Panc1 (cell line): ENCODE measurements around the gene OSGIN1. TPM values are rescaled to one million over a fixed set of nuclear protein-coding genes. Genes with fewer than 3 reads are reported as not detected.

ENCODE experiments used
- ATAC-seq: fragments of 200-7000 bp; cut with Tn5 transposase; 2 replicates; pipeline ENCODE4 v1.9.1; 2020; ENCODE audit warnings: mild to moderate bottlenecking, moderate library complexity
- BruUV-seq: library from RNA; stranded (reverse); fragments of 400-500 nt; replicated peaks from 2 replicates; lab custom pipeline; 2021; lab: Mats Ljungman, UMichigan
- CTCF ChIA-PET: fragments of 300-600 bp; sonication (Branson Sonifier 250); formaldehyde crosslinking; loops from one replicate; lab custom pipeline; 2022; ENCODE audit warnings: antibody characterized with exemption; lab: Charles Lee
- POLR2A ChIA-PET: fragments of 300-600 bp; sonication (Branson Sonifier 250); formaldehyde crosslinking; loops from one replicate; lab custom pipeline; 2022; ENCODE audit warnings: antibody characterized with exemption; lab: Charles Lee
- DNase-seq: peaks from one replicate; pipeline ENCODE4 v3.0.0-alpha.2; 2010; ENCODE audit warnings: low read depth, low spot score
- H3K27ac ChIP-seq: 2 replicates; pipeline ENCODE4 v1.5.1; 2011; ENCODE audit warnings: mild to moderate bottlenecking, low read length, inconsistent platforms
- H3K27me3 ChIP-seq: fragments of 200-500 bp; sonication (Bioruptor generic); 2 replicates; pipeline ENCODE4 v1.6.0; 2014; ENCODE audit warnings: low read length, inconsistent platforms; ENCODE audit not compliant: control insufficient read depth, insufficient read depth
- H3K36me3 ChIP-seq: fragments of 200-500 bp; sonication (Bioruptor generic); 2 replicates; pipeline ENCODE4 v1.5.1; 2014; ENCODE audit warnings: inconsistent platforms, mild to moderate bottlenecking, low read length, moderate library complexity; ENCODE audit not compliant: control insufficient read depth, insufficient read depth
- H3K4me1 ChIP-seq: 2 replicates; pipeline ENCODE4 v1.5.1; 2011; ENCODE audit warnings: inconsistent platforms, mild to moderate bottlenecking, low read length, moderate library complexity; ENCODE audit not compliant: control insufficient read depth, insufficient read depth
- H3K4me3 ChIP-seq, 2 experiments: 2 replicates each; pipeline ENCODE4 v1.5.1; 2011 to 2012; ENCODE audit warnings: low read depth in 2 of 2, low read length in 2 of 2, mild to moderate bottlenecking in 2 of 2, inconsistent platforms in 1 of 2, moderate library complexity in 1 of 2
- H3K9me3 ChIP-seq: fragments of 200-500 bp; sonication (Bioruptor generic); 2 replicates; pipeline ENCODE4 v1.5.1; 2014; ENCODE audit warnings: low read depth, mild to moderate bottlenecking, inconsistent platforms, low read length, moderate library complexity; ENCODE audit not compliant: control insufficient read depth, insufficient read depth
- CTCF ChIP-seq: fragments of 450-650 bp; IDR thresholded peaks from 2 replicates; pipeline ENCODE4 v1.5.1; 2017; ENCODE audit warnings: mild to moderate bottlenecking
- POLR2AphosphoS5 ChIP-seq: IDR thresholded peaks from 2 replicates; pipeline ENCODE4 v1.6.1; 2012; ENCODE audit warnings: mild to moderate bottlenecking, low read depth, low read length, moderate library complexity
- REST ChIP-seq, 2 experiments: IDR thresholded peaks; 2 replicates each; pipeline ENCODE4 v1.6.1; 2011 to 2012; ENCODE audit warnings: low read depth in 2 of 2, control low read depth in 1 of 2, low read length in 1 of 2, mild to moderate bottlenecking in 1 of 2, moderate library complexity in 1 of 2; ENCODE audit not compliant: insufficient read depth in 1 of 2
- SIN3A ChIP-seq: IDR thresholded peaks from 2 replicates; pipeline ENCODE4 v1.6.1; 2012; ENCODE audit warnings: low read depth, mild to moderate bottlenecking, low read length, moderate library complexity, borderline replicate concordance; ENCODE audit not compliant: insufficient read depth
- TCF7L2 ChIP-seq: IDR thresholded peaks from 2 replicates; pipeline ENCODE4 v1.6.1; 2011; ENCODE audit warnings: mild to moderate bottlenecking, low read depth, low read length, inconsistent platforms
- in situ Hi-C: cut with HindIII; loops from 2 replicates; pipeline ENCODE4 v1.10.0; 2016; ENCODE audit warnings: low sequenced_read_pairs, low pct_unique_long_range_greater_than_20kb
- intact Hi-C: fragments of 100-400 bp; cut with micrococcal nuclease; formaldehyde crosslinking; loops from one replicate; pipeline ENCODE4 v1.10.0; 2022; ENCODE audit not compliant: unreplicated experiment
- total RNA-seq: library from RNA; stranded (reverse); gene quantifications from one replicate; pipeline ENCODE4 v1.2.1, GENCODE V29; 2021; ENCODE audit not compliant: unreplicated experiment

OSGIN1 gene
- total RNA-seq, 1 experiment from 2014 or later: 4.9 TPM

- ATAC-seq (no peak), DNase-seq (no peak)
- H3K4me3 ChIP-seq: no peak overlapping the region
- BruUV-seq: no TSS peak
- no peaks in the 10 kb centered on the region for H3K9me3 ChIP-seq
- no peak overlapping the region for H3K27ac ChIP-seq
- no peaks in the 10 kb centered on the region for H3K36me3 ChIP-seq
- CTCF ChIA-PET: no interaction called here
- H3K27me3 ChIP-seq: no peaks in the 10 kb centered on the region
- intact Hi-C loops (no loop called here), in situ Hi-C loops (no loop called here)
- POLR2A ChIA-PET: no interaction called here
- TF ChIP-seq TCF7L2 (no peak), REST (IDR thresholded peaks at IDR 0.05; ENCODE audit: insufficient read depth in 1 of 2, low read depth in 2 of 2, low read length in 1 of 2) (no peak), SIN3A (no peak), CTCF (no peak), POLR2AphosphoS5 (no peak)
- no peaks in the 10 kb centered on the region for H3K4me1 ChIP-seq
Measured at GRCh38 chr16:83913245-83913633, 39.8 kb upstream of the OSGIN1 start.

- ChIA-PET POLR2A (no interaction called here), CTCF (no interaction called here)
- no peaks in the 10 kb centered on the region for H3K36me3 ChIP-seq
- ATAC-seq (no peak), DNase-seq (no peak)
- in situ Hi-C loops: no loop called here
- no peaks in the 10 kb centered on the region for H3K27me3 ChIP-seq
- H3K27ac ChIP-seq: no peak overlapping the region
- BruUV-seq: no TSS peak
- intact Hi-C loops: no loop called here
- no peak for TF ChIP-seq TCF7L2
- TF ChIP-seq SIN3A: no peak
- TF ChIP-seq REST (IDR thresholded peaks at IDR 0.05; ENCODE audit: insufficient read depth in 1 of 2, low read depth in 2 of 2, low read length in 1 of 2): no peak
- TF ChIP-seq CTCF: no peak
- TF ChIP-seq POLR2AphosphoS5: no peak
- H3K4me3 ChIP-seq: no peak overlapping the region
- no peaks in the 10 kb centered on the region for H3K4me1 ChIP-seq
- no peaks in the 10 kb centered on the region for H3K9me3 ChIP-seq
Measured at GRCh38 chr16:83914091-83914710, 38.8 kb upstream of the OSGIN1 start.
